ENCODE results near the gene NPFFR1. TPM values are rescaled to one million over a fixed set of nuclear protein-coding genes. Genes with fewer than 3 reads are reported as not detected.
"Not testable (repeated sequence)": the region's sequence is repeated elsewhere in the genome, so short reads cannot be mapped to it uniquely, and the experiment has no call there.

Gene NPFFR1
- total RNA-seq, 3 donors from 2014 or later = 0.44 TPM; not detected in 2

DNA sequence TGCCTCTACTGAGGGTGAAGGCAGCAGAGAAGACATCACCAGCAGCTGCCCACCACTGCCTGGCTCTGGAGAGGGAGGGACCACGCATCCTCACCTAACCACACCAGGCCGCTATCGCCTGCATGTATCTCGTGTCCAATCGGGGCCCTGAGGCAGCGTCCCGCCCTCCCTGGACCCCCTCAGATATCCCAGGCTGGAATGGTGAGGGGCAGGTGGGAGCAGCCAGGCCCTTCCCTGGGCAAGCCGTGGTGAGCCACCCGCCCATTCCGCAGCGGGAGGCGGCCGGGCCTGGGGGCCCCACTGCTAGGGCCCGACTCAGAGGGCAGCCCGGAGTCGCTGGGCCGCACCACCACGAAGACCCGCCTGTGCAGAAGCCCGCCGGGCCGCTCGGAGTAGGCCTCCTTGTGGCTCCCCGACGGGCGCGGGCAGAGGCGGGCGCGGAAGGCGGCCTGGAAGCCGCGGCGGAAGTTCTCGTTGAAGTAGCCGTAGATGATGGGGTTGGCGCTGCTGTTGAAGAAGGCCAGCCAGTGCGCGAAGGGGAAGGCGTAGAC, 29.0 kb downstream of the NPFFR1 start:
- Histone ChIP-seq H3K4me1 (no peaks in the 10 kb centered on the region), H3K27ac (no peak overlapping the region), H3K36me3 (no peaks in the 10 kb centered on the region), H3K27me3 (no peaks in the 10 kb centered on the region), H3K9me3 (no peaks in the 10 kb centered on the region), H3K4me3 (peak overlapping the region in 1 of 3 donors; percentile 56)
- DNase-seq (ENCODE audit: low spot score in 2 of 2) = no peak
- TF ChIP-seq POLR2A (IDR thresholded peaks at IDR 0.05) (no peak), POLR2AphosphoS5 (IDR thresholded peaks at IDR 0.05) (no peak), CTCF (IDR thresholded peaks at IDR 0.05) (no peak)
- intact Hi-C loops (cut with DNase I; ENCODE audit: low total_unique reads) = loop anchor here (5.0 kb wide), 1 partner anchor 537 kb away; no protein-coding TSS in a partner anchor

DNA sequence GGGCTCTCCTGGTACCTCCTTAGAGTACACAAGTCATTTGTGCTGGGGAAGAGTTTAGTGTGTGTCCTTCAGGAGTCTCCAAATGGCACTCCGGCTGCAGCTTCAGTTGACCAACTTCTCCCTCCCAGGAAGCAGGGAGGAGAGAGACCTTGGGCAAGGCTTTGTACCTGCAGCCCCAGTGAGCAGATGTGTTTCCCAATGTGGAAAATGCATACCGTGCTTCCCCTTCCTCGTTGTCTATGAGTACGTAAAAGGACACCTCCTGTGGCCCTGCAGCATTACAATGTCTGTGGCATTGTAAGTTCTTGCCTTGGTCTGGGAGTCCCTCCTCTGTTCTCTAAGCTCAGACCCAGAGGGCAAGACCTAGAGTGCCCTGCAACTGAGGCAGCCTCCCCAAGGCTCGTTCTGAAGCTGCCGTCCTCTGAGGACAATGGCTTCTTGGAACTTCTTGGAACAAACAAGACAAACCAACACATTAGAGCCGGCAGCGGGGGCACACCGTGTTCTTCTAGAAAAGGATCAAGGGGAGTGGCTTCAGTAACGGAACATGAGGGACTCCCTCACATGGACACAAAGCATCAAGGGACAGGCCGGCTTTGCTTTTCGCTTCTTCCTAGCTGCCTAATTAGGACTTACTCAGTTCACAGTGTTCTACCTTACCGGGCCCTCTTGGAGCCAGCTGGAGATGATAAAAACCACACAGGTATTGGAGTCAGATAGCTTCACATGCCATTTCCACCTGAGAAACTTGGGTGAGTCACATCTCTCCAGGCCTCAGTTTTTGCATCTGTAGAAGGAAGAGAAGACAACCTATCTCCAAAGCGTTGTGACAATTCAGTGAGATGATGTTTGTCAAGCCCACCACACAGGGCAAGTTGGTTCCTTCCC, 29.7 kb downstream of the NPFFR1 start:
- DNase-seq (ENCODE audit: low spot score in 2 of 2) = no peak
- intact Hi-C loops (cut with DNase I; ENCODE audit: low total_unique reads) = no loop called here
- Histone ChIP-seq H3K9me3 (no peaks in the 10 kb centered on the region), H3K27ac (no peak overlapping the region), H3K4me3 (no peak overlapping the region), H3K27me3 (no peaks in the 10 kb centered on the region), H3K36me3 (no peaks in the 10 kb centered on the region), H3K4me1 (no peaks in the 10 kb centered on the region)
- TF ChIP-seq CTCF (IDR thresholded peaks at IDR 0.05) (no peak), POLR2A (IDR thresholded peaks at IDR 0.05) (no peak), POLR2AphosphoS5 (IDR thresholded peaks at IDR 0.05) (no peak)

GRCh38 chr10:70250961-70251680, 32.7 kb downstream of the NPFFR1 start:
- no peak overlapping the region for H3K27ac ChIP-seq
- intact Hi-C loops (cut with DNase I; ENCODE audit: low total_unique reads) = no loop called here
- DNase-seq (ENCODE audit: low spot score in 2 of 2) = no peak
- H3K4me3 ChIP-seq = no peak overlapping the region
- H3K4me1 ChIP-seq = no peaks in the 10 kb centered on the region
- no peaks in the 10 kb centered on the region for H3K9me3 ChIP-seq
- TF ChIP-seq POLR2A (IDR thresholded peaks at IDR 0.05) (no peak), CTCF (IDR thresholded peaks at IDR 0.05) (no peak), POLR2AphosphoS5 (IDR thresholded peaks at IDR 0.05) (no peak)
- no peaks in the 10 kb centered on the region for H3K27me3 ChIP-seq
- no peaks in the 10 kb centered on the region for H3K36me3 ChIP-seq

DNA sequence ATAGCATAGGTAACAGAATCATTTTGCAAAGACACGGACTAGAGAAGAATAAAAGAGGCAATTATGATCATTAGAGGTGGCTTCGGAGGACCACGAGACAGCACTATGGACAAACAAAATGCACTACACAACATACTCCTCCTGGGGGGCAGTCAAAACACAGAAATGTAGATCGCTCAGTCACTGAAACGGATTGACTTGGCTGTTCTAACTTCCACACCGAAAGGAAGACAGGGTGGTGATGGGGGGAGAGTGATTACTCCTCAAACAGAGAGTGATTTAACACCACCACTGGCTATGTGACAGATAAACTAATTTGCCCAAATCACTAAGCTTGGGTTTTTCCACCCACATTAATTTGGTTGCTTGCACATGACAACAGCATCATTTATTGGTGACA, 36.4 kb downstream of the NPFFR1 start:
- Histone ChIP-seq H3K9me3 (no peaks in the 10 kb centered on the region), H3K4me3 (no peak overlapping the region), H3K36me3 (no peaks in the 10 kb centered on the region), H3K4me1 (no peaks in the 10 kb centered on the region), H3K27me3 (no peaks in the 10 kb centered on the region), H3K27ac (no peak overlapping the region)
- intact Hi-C loops (cut with DNase I; ENCODE audit: low total_unique reads) = no loop called here
- no peak for TF ChIP-seq POLR2AphosphoS5 (IDR thresholded peaks at IDR 0.05)
- TF ChIP-seq POLR2A (IDR thresholded peaks at IDR 0.05) = no peak
- TF ChIP-seq CTCF (IDR thresholded peaks at IDR 0.05) = no peak
- DNase-seq (ENCODE audit: low spot score in 2 of 2) = no peak

DNA sequence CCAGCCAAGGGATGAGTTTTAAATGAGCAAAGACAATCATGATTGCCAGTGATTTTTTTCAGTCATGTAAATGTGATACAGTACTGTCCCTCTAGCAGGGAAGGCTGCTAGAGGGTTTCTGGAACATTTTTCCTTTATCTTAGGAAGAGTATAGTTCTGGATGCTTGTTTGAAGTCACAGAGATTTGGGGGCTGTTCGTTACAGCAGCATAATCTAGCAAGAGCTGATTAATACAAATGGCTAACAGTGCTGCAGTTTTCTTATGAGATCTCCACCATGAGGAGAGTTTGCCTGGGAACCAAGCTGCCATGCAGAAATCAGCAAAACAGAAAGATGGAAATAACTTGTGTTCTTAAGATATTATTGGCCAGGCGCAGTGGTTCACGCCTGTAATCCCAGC, 42.7 kb downstream of the NPFFR1 start:
- no peaks in the 10 kb centered on the region for H3K36me3 ChIP-seq
- no peaks in the 10 kb centered on the region for H3K4me1 ChIP-seq
- TF ChIP-seq POLR2AphosphoS5 (IDR thresholded peaks at IDR 0.05) = no peak
- no peak for TF ChIP-seq POLR2A (IDR thresholded peaks at IDR 0.05)
- no peak overlapping the region for H3K4me3 ChIP-seq
- intact Hi-C loops (cut with DNase I; ENCODE audit: low total_unique reads) = no loop called here
- no peak overlapping the region for H3K27ac ChIP-seq
- DNase-seq (ENCODE audit: low spot score in 2 of 2) = no peak
- H3K27me3 ChIP-seq = no peaks in the 10 kb centered on the region
- H3K9me3 ChIP-seq = no peaks in the 10 kb centered on the region

DNA sequence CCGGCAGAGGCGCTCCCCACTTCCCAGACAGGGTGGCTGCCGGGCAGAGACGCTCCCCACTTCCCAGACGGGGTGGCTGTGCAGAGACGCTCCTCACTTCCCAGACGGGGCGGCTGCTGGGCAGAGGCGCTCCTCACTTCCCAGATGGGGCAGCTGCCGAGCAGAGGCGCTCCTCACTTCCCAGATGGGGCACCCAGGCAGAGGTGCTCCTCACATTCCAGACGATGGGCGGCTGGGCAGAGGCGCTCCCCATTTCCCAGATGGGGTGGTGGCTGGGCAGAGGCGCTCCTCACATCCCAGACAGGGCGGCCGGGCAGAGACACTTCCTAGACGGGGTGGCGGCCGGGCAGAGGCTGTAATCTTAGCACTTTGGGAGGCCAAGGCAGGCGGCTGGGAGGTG, 43.8 kb downstream of the NPFFR1 start:
- H3K27ac ChIP-seq; DNase-seq (ENCODE audit: low spot score in 2 of 2); H3K9me3 ChIP-seq; H3K4me1 ChIP-seq; intact Hi-C loops (cut with DNase I; ENCODE audit: low total_unique reads); H3K36me3 ChIP-seq; H3K4me3 ChIP-seq; H3K27me3 ChIP-seq: not testable (repeated sequence)

- H3K4me1 ChIP-seq; H3K36me3 ChIP-seq; intact Hi-C loops (cut with DNase I; ENCODE audit: low total_unique reads); H3K27ac ChIP-seq; H3K4me3 ChIP-seq; H3K27me3 ChIP-seq; DNase-seq (ENCODE audit: low spot score in 2 of 2); H3K9me3 ChIP-seq: not testable (repeated sequence)
Measured at GRCh38 chr10:70239077-70239976, 44.5 kb downstream of the NPFFR1 start.
